HG03442 (cell line): ENCODE results near the gene H3-3A.

Experiments used
- ATAC-seq: cut with Tn5 transposase; IDR thresholded peaks from one replicate; pipeline ENCODE4 v1.9.1; 2021; ENCODE audit warnings: mild to moderate bottlenecking, moderate library complexity; ENCODE audit not compliant: unreplicated experiment

The H3-3A gene

DNA sequence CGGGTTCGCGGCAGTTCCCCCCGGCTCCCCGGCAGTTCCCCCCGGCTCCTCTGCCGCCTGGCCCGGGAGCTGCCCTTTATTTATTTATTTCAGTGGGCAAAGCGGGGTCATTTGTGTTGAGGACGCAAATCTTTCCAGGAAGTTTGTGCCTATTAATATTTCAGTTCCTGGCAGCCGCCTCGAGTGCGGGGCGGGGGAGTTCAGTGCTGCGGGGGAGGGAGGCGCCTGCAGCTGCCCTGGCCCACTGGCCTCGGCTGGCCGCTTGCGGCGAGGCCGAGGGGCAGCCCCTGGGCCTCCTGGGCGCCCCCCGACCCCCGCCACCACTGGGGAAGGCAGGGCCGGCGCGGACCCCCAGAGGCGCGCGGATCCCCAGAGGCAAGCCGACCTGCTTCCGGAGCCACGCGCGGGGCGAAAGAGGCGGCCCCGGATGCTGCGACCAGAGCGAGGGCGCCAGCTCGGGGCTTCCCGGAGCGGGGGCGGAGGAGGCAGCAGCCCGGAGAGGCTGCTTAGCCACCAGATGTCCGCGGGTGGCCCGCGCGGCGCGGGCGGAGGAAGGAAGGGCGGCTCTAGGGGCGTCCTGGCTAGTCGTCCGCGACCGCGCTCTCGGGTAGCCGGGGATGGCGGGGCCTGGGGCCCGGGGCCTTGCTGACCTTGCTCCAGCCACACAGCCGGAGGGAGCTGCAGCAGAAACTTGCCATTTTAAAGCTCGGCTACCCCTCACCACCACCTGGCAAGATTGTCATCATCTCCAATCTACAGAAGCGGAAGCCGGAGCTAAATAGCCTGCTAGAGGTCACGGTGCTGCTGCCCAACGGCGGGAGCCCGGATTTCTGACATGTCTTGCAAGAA lies 48.0 kb downstream of the H3-3A start:
- peak; percentile 76 for ATAC-seq

- ATAC-seq = no peak
Measured at GRCh38 chr1:226111098-226111882, 48.8 kb downstream of the H3-3A start.

GRCh38 chr1:226111883-226112261 lies 49.4 kb downstream of the H3-3A start:
- ATAC-seq = no peak

DNA sequence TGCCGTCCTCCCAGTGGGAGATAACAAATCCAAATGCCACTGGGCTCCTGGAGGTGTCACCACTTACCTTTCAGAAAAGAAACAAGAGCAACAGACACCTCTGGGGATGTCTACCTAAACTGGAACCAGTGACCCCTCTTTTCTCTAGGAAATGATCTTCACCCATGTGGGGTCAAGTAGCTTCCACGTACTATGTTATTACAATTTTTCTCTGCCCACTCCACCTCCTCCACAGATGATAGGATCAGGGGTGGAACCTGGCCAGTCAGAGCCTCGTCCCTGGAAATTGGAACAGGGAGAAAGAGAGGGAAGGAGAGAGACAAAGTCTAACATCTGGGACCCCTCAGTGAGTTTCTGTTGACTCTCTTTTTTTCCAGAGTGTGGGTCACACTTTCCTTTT lies 50.1 kb downstream of the H3-3A start:
- ATAC-seq = no peak

GRCh38 chr1:226116673-226117072 lies 54.2 kb downstream of the H3-3A start:
- ATAC-seq = no peak

DNA sequence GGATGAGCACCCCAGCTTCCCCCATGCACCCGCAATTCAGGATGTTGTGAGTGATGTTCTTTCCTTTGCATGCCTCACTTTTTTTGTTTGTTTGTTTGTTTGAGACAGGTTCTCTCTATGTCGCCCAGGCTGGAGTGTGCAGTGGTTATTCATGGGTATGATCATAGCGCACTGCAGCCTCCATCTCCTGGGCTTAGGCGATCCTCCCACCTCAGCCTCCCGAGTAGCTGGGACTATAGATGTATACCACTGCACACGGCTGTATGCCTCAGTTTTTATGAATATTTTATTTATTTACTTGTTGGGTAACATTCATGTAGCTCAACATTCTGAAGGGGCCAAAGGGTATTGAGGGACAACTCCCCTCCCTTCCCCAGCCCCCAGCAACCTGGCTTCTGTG lies 54.8 kb downstream of the H3-3A start:
- ATAC-seq = no peak

DNA sequence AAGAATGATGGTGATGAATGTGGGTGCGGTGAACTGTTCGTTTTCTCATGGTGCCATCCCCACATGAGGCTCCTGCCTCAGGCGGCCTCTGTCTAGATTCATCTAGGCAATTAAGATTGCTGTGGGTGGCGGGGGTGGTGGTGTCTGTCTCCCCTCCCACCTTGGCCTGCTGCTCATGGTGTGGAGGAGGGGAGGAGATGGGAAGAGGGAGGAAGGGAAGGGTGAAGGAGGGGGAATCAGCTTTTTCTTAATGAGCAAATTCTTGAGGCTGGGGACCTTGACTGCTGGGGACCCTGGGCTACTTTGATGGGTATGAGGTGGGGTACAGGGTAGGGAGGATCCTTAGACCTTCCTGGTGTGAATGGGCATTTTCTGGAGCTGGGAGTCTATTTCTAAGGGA lies 55.8 kb downstream of the H3-3A start:
- ATAC-seq = no peak

- ATAC-seq = no peak
Measured at GRCh38 chr1:226119169-226119568, 56.7 kb downstream of the H3-3A start.

GRCh38 chr1:226120398-226120797 lies 57.9 kb downstream of the H3-3A start:
- ATAC-seq = no peak

GRCh38 chr1:226121049-226121586 lies 58.6 kb downstream of the H3-3A start:
- no peak for ATAC-seq
